HepG2 (cell line): ENCODE results near the gene DAB2IP. TPM values are rescaled to one million over a fixed set of nuclear protein-coding genes. Genes with fewer than 3 reads are reported as not detected.
A peak's percentile ranks its signal among the peaks of the same experiment; 100 is the strongest.

Experiments
- HDAC2 ChIP-seq: sonication (generic); formaldehyde crosslinking; IDR thresholded peaks from 2 replicates; pipeline ENCODE4 v1.4.0; 2020; ENCODE audit warnings: missing genetic modification reagents
- HNF4G ChIP-seq, 2 experiments: sonication (generic) in 1 of 2; formaldehyde crosslinking in 1 of 2; IDR thresholded peaks; 2 replicates each; pipeline versions ENCODE4 v1.4.0 to v1.6.1; 2011 to 2020; ENCODE audit warnings: borderline replicate concordance in 2 of 2, low read depth in 2 of 2, mild to moderate bottlenecking in 2 of 2, low read length in 1 of 2, missing genetic modification reagents in 1 of 2, moderate library complexity in 1 of 2
- HOXA9 ChIP-seq: sonication (generic); formaldehyde crosslinking; IDR thresholded peaks from 2 replicates; pipeline ENCODE4 v1.8.1; 2022; ENCODE audit warnings: missing genetic modification reagents, mild to moderate bottlenecking, moderate library complexity, borderline replicate concordance
- NBN ChIP-seq: fragments of 450-650 bp; conservative IDR thresholded peaks from 2 replicates; pipeline ENCODE4 v1.6.1; 2017
- NRL ChIP-seq: sonication (generic); formaldehyde crosslinking; IDR thresholded peaks from 2 replicates; pipeline ENCODE4 v1.5.0; 2020; ENCODE audit warnings: missing genetic modification reagents, mild to moderate bottlenecking, moderate library complexity, borderline replicate concordance
- ZFX ChIP-seq: sonication (generic); formaldehyde crosslinking; IDR thresholded peaks from 2 replicates; pipeline ENCODE4 v1.4.0; 2020; ENCODE audit warnings: mild to moderate bottlenecking, low read depth, missing genetic modification reagents, moderate library complexity
- ZNF724P ChIP-seq: sonication (generic); formaldehyde crosslinking; IDR thresholded peaks from 2 replicates; pipeline ENCODE4 v1.8.0; 2022; ENCODE audit warnings: missing genetic modification reagents, borderline replicate concordance
- ZNF782 ChIP-seq: sonication (generic); formaldehyde crosslinking; IDR thresholded peaks from 2 replicates; pipeline ENCODE4 v1.4.0; 2020; ENCODE audit warnings: missing genetic modification reagents, mild to moderate bottlenecking, borderline replicate concordance
- polyA plus RNA-seq, 8 experiments: library from polyadenylated mRNA; depleted of rRNA in 3 of 8; stranded (reverse) in 7 of 8; unstranded in 1 of 8; fragments of >200 nt; fragmentation: Illumina TruSeq in 4 of 8; extraction: Trizol in 4 of 8; gene quantifications; 2 replicates each; pipeline versions ENCODE4 v1.2.1 to v1.2.3, GENCODE V29; 2011 to 2016; ENCODE audit warnings: low read depth in 4 of 8, missing spikeins in 1 of 8, mixed read lengths in 1 of 8; ENCODE audit not compliant: insufficient read depth in 1 of 8
- total RNA-seq, 5 experiments: library from RNA; depleted of rRNA; stranded (reverse); fragments of >200 nt; fragmentation: Illumina TruSeq; extraction: Trizol; gene quantifications; 2 replicates each; pipeline ENCODE4 v1.2.3, GENCODE V29; 2016; ENCODE audit warnings: low read depth in 1 of 5
- TF ChIP-seq, protein P1 (sequence below): sonication (generic); formaldehyde crosslinking; IDR thresholded peaks from 2 replicates; pipeline ENCODE4 v1.5.1; 2020; ENCODE audit warnings: mild to moderate bottlenecking, missing genetic modification reagents, moderate library complexity
- TF ChIP-seq, protein P2 (sequence below): sonication (generic); formaldehyde crosslinking; IDR thresholded peaks from 2 replicates; pipeline ENCODE4 v1.8.0; 2022; ENCODE audit warnings: mild to moderate bottlenecking, missing genetic modification reagents, moderate library complexity
- TF ChIP-seq, protein P3 (sequence below): sonication (generic); formaldehyde crosslinking; conservative IDR thresholded peaks from 2 replicates; pipeline ENCODE4 v1.5.0; 2020; ENCODE audit warnings: missing genetic modification reagents
- TF ChIP-seq, protein P4 (sequence below): sonication (generic); formaldehyde crosslinking; IDR thresholded peaks from 2 replicates; pipeline ENCODE4 v1.8.0; 2023; ENCODE audit warnings: mild to moderate bottlenecking, missing genetic modification reagents
- TF ChIP-seq, protein P5 (sequence below): sonication (generic); formaldehyde crosslinking; IDR thresholded peaks from 2 replicates; pipeline ENCODE4 v1.8.0; 2022; ENCODE audit warnings: mild to moderate bottlenecking, missing genetic modification reagents
- TF ChIP-seq, protein P6 (sequence below): sonication (generic); formaldehyde crosslinking; IDR thresholded peaks from 2 replicates; pipeline ENCODE4 v1.5.0; 2020; ENCODE audit warnings: mild to moderate bottlenecking, missing genetic modification reagents, moderate library complexity
- TF ChIP-seq, protein P7 (sequence below): sonication (generic); formaldehyde crosslinking; IDR thresholded peaks from 2 replicates; pipeline ENCODE4 v1.5.1; 2020; ENCODE audit warnings: mild to moderate bottlenecking, moderate library complexity, missing genetic modification reagents

The DAB2IP gene
- total and polyA plus RNA-seq, 2 of the 13 experiments (the other 11 are each of a cell fraction or from before 2014, with no cell fraction given): 25.3 to 37.9 TPM

DNA sequence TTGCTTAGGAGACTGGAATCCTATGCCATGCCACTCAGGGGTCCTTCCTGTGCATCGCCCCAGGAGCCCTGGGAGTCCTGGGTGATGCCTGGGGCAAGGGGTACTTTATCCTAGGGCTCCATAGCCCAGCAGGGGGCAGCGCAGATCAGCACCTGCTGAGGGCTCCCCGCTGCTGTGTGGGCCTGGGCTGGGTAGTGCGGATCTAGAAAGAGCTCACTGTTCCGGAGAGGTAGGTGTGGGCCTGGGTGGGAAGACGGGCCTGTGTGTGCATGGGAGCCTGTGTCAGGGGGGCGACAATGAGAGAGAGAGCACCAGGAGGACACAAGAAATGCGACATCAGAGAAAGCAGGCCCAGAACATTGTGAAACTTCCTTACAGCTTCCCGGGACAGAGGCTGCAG lies 11.4 kb upstream of the DAB2IP start (continued):
- TF ChIP-seq, protein P1, sequence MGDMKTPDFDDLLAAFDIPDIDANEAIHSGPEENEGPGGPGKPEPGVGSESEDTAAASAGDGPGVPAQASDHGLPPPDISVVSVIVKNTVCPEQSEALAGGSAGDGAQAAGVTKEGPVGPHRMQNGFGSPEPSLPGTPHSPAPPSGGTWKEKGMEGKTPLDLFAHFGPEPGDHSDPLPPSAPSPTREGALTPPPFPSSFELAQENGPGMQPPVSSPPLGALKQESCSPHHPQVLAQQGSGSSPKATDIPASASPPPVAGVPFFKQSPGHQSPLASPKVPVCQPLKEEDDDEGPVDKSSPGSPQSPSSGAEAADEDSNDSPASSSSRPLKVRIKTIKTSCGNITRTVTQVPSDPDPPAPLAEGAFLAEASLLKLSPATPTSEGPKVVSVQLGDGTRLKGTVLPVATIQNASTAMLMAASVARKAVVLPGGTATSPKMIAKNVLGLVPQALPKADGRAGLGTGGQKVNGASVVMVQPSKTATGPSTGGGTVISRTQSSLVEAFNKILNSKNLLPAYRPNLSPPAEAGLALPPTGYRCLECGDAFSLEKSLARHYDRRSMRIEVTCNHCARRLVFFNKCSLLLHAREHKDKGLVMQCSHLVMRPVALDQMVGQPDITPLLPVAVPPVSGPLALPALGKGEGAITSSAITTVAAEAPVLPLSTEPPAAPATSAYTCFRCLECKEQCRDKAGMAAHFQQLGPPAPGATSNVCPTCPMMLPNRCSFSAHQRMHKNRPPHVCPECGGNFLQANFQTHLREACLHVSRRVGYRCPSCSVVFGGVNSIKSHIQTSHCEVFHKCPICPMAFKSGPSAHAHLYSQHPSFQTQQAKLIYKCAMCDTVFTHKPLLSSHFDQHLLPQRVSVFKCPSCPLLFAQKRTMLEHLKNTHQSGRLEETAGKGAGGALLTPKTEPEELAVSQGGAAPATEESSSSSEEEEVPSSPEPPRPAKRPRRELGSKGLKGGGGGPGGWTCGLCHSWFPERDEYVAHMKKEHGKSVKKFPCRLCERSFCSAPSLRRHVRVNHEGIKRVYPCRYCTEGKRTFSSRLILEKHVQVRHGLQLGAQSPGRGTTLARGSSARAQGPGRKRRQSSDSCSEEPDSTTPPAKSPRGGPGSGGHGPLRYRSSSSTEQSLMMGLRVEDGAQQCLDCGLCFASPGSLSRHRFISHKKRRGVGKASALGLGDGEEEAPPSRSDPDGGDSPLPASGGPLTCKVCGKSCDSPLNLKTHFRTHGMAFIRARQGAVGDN (CRISPR knock-in tag): peak; percentile 55
- TF ChIP-seq ZNF724P (0 out of 2 replicates have a peak, but pooled peaks have one; percentile 21), HDAC2 (CRISPR knock-in tag) (peak; percentile 39; the same call in 1 of the 2 replicates), ZFX (CRISPR knock-in tag) (peak; percentile 57), ZNF782 (CRISPR knock-in tag) (no peak), NBN (no peak), HOXA9 (no peak), HNF4G (IDR thresholded peaks at IDR 0.05; ENCODE audit: borderline replicate concordance, low read depth, low read length) (no peak), HNF4G (CRISPR knock-in tag; IDR thresholded peaks at IDR 0.05; ENCODE audit: borderline replicate concordance, low read depth) (no peak), NRL (no peak)
- TF ChIP-seq, protein P2, sequence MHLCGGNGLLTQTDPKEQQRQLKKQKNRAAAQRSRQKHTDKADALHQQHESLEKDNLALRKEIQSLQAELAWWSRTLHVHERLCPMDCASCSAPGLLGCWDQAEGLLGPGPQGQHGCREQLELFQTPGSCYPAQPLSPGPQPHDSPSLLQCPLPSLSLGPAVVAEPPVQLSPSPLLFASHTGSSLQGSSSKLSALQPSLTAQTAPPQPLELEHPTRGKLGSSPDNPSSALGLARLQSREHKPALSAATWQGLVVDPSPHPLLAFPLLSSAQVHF: no peak
- TF ChIP-seq, protein P3, sequence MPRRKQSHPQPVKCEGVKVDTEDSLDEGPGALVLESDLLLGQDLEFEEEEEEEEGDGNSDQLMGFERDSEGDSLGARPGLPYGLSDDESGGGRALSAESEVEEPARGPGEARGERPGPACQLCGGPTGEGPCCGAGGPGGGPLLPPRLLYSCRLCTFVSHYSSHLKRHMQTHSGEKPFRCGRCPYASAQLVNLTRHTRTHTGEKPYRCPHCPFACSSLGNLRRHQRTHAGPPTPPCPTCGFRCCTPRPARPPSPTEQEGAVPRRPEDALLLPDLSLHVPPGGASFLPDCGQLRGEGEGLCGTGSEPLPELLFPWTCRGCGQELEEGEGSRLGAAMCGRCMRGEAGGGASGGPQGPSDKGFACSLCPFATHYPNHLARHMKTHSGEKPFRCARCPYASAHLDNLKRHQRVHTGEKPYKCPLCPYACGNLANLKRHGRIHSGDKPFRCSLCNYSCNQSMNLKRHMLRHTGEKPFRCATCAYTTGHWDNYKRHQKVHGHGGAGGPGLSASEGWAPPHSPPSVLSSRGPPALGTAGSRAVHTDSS (CRISPR knock-in tag): no peak
- TF ChIP-seq, protein P4, sequence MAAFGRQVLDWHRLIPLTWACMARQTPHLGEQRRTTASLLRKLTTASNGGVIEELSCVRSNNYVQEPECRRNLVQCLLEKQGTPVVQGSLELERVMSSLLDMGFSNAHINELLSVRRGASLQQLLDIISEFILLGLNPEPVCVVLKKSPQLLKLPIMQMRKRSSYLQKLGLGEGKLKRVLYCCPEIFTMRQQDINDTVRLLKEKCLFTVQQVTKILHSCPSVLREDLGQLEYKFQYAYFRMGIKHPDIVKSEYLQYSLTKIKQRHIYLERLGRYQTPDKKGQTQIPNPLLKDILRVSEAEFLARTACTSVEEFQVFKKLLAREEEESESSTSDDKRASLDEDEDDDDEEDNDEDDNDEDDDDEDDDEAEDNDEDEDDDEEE (CRISPR knock-in tag): 0 out of 2 replicates have a peak, but pooled peaks have one; percentile 29
- TF ChIP-seq, protein P5, sequence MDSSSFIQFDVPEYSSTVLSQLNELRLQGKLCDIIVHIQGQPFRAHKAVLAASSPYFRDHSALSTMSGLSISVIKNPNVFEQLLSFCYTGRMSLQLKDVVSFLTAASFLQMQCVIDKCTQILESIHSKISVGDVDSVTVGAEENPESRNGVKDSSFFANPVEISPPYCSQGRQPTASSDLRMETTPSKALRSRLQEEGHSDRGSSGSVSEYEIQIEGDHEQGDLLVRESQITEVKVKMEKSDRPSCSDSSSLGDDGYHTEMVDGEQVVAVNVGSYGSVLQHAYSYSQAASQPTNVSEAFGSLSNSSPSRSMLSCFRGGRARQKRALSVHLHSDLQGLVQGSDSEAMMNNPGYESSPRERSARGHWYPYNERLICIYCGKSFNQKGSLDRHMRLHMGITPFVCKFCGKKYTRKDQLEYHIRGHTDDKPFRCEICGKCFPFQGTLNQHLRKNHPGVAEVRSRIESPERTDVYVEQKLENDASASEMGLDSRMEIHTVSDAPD (CRISPR knock-in tag): no peak
- TF ChIP-seq, protein P6, sequence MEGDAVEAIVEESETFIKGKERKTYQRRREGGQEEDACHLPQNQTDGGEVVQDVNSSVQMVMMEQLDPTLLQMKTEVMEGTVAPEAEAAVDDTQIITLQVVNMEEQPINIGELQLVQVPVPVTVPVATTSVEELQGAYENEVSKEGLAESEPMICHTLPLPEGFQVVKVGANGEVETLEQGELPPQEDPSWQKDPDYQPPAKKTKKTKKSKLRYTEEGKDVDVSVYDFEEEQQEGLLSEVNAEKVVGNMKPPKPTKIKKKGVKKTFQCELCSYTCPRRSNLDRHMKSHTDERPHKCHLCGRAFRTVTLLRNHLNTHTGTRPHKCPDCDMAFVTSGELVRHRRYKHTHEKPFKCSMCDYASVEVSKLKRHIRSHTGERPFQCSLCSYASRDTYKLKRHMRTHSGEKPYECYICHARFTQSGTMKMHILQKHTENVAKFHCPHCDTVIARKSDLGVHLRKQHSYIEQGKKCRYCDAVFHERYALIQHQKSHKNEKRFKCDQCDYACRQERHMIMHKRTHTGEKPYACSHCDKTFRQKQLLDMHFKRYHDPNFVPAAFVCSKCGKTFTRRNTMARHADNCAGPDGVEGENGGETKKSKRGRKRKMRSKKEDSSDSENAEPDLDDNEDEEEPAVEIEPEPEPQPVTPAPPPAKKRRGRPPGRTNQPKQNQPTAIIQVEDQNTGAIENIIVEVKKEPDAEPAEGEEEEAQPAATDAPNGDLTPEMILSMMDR (CRISPR knock-in tag): peak; percentile 94
- TF ChIP-seq, protein P7, sequence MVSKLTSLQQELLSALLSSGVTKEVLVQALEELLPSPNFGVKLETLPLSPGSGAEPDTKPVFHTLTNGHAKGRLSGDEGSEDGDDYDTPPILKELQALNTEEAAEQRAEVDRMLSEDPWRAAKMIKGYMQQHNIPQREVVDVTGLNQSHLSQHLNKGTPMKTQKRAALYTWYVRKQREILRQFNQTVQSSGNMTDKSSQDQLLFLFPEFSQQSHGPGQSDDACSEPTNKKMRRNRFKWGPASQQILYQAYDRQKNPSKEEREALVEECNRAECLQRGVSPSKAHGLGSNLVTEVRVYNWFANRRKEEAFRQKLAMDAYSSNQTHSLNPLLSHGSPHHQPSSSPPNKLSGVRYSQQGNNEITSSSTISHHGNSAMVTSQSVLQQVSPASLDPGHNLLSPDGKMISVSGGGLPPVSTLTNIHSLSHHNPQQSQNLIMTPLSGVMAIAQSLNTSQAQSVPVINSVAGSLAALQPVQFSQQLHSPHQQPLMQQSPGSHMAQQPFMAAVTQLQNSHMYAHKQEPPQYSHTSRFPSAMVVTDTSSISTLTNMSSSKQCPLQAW (CRISPR knock-in tag): no peak
